ENCODE measurements around the gene EEF2K.

DNA sequence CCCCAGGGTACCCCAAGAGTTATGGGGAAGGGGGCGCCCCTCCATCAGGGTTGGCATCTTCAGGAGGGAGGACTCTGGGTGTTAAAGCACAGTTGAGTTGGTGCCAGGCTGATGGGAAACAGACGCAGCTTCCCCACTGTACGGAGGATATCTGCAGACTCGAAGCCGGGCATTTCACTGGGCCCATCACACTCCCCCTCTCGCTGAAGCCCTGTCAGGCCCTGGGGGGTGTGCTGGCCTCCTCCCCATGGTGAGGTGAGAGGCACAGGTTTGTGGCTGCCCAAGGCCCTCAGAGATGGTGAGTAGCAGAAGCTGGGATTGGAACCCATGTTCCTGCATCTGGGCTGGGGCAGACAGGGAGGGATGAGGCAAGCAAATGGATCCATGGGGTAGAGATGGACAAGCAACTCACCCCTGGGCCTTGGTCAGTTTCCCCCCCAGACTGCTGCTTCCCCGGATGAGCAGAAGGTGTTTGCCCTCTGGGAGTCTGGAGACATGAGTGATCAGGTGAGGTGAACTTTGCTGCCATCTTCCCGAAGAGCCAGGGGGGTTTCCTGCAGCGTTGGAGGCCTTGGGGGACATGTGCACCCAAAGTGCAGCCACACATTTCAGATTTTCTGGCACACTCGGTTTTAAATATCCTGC lies 122.1 kb downstream of the EEF2K start:
- no peak for TF ChIP-seq POLR2A (IDR thresholded peaks at IDR 0.05; ENCODE audit: low read length)
- no peak for TF ChIP-seq GATA1 (IDR thresholded peaks at IDR 0.05; ENCODE audit: low read depth, low read length)
